ENCODE data around the gene CLIP1. TPM values are rescaled to one million over a fixed set of nuclear protein-coding genes. Genes with fewer than 3 reads are reported as not detected.
"Not testable (repeated sequence)": the region's sequence is repeated elsewhere in the genome, so short reads cannot be mapped to it uniquely, and the experiment has no call there.

CLIP1 gene
- total and polyA plus RNA-seq, 4 experiments from 2014 or later, result 5.9 to 65.7 (median 49.1) TPM

DNA sequence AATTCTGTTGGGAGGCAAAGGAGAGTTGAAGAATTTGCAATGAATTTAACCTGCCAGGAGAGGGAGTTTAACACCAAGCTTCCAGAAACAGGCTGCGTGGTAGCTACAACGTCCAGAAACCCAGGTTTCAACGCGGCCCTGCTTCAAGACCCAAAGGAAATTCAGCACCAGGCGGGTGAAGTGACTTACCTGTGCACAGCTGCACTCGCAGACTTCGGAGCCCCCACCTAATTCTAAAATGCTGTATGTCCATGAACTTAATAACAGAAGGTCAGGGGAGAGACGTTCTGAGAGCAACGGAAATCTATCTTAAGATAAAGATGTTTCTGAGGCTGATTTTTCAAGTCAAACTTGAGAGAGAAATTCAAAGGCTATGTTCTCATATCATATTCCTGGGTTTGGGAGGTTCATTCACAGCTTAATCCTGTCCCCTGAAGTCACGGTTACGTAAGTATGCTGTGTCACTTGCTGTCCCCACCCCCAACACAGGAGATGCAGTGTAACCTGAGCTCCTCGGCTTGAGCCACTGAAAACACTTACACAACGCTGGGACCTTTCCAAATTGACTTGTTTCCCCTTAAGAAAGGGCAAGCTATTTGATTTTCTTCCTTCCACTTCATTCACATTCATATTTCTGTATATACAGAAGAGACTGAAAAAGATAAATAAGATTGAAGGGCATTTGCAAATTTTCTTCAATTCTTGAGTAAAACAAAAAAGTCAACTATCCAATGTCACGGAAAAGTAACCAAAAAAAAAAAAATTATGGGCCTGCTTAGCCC lies 22.7 kb downstream of the CLIP1 start:
- CTCF ChIA-PET (ENCODE audit: partially characterized antibody), result interaction anchor here (0.9 to 7.6 kb wide), 38 partner anchors 8 to 354 kb away, joined by 3 to 332 read pairs (median 6); partner anchors contain the start of genes CLIP1, DENR, KNTC1 and ZCCHC8
- Histone ChIP-seq H3K36me3 (ENCODE audit: insufficient read depth, low read length) (no peaks in the 10 kb centered on the region), H3K4me1 (ENCODE audit: insufficient read depth, low read length) (peaks cover 25% of the 10 kb centered on the region), H3K27me3 (ENCODE audit: insufficient read depth, low read length) (no peaks in the 10 kb centered on the region), H3K9me3 (ENCODE audit: control insufficient read depth in 1 of 2, low read length in 2 of 2) (no peaks in the 10 kb centered on the region), H3K27ac (ENCODE audit: low read depth, low read length) (peak overlapping the region; percentile 18), H3K4me3 (ENCODE audit: low read length in 2 of 2) (no peak overlapping the region)
- peak overlapping the region; percentile 34 to 81 (median 72) for H3K4me3 Mint-ChIP-seq
- peak overlapping the region; percentile 81 to 91 (median 89) for H3K27ac Mint-ChIP-seq
- no peaks in the 10 kb centered on the region for H3K9me3 Mint-ChIP-seq
- H3K27me3 Mint-ChIP-seq, result no peaks in the 10 kb centered on the region
- POLR2A ChIA-PET (ENCODE audit: partially characterized antibody), result interaction anchor here (1.0 to 4.4 kb wide), 9 partner anchors 11 to 127 kb away, joined by 3 to 62 read pairs (median 9); partner anchors contain the start of genes CLIP1, KNTC1, RSRC2 and ZCCHC8
- DNase-seq, result peak; percentile 66 to 68 (median 67)
- intact Hi-C loops (cut with micrococcal nuclease), result loop anchor here (1.0 kb wide), 4 partner anchors 22 to 353 kb away; partner anchors contain the start of genes DENR and KNTC1
- peaks cover 8 to 12% of the 10 kb centered on the region in 2 donors for H3K36me3 Mint-ChIP-seq
- H3K4me1 Mint-ChIP-seq, result peaks cover 29 to 42% (median 33%) of the 10 kb centered on the region in 4 donors

DNA sequence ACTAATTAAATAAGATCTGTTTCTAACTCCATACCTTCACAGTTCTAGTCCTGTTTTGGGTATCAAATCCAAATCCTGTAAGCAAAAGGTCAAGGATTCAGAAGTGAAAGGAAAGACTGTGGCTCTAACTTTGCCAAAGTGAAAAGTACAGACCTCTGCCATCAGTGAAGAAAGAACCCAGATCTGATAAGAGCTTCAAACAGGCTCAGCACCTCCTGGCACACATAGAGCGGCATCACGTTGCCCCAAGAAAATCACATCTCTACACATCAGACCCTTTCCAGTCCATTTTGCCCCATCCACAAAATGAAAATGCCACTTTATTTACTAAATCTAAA lies 23.2 kb downstream of the CLIP1 start:
- H3K4me3 ChIP-seq (ENCODE audit: low read length in 2 of 2), result no peak overlapping the region
- peaks cover 8 to 12% of the 10 kb centered on the region in 2 donors for H3K36me3 Mint-ChIP-seq
- no peaks in the 10 kb centered on the region for H3K36me3 ChIP-seq (ENCODE audit: insufficient read depth, low read length)
- CTCF ChIA-PET (ENCODE audit: partially characterized antibody), result interaction anchor here (0.9 to 7.6 kb wide), 34 partner anchors 8 to 354 kb away, joined by 3 to 332 read pairs (median 7); partner anchors contain the start of genes CLIP1, DENR, KNTC1 and ZCCHC8
- intact Hi-C loops (cut with micrococcal nuclease), result loop anchor here (1.0 kb wide), 4 partner anchors 22 to 353 kb away; partner anchors contain the start of genes DENR and KNTC1
- peak overlapping the region; percentile 81 to 91 (median 89) for H3K27ac Mint-ChIP-seq
- no peaks in the 10 kb centered on the region for H3K9me3 Mint-ChIP-seq
- no peaks in the 10 kb centered on the region for H3K27me3 ChIP-seq (ENCODE audit: insufficient read depth, low read length)
- H3K27me3 Mint-ChIP-seq, result no peaks in the 10 kb centered on the region
- H3K27ac ChIP-seq (ENCODE audit: low read depth, low read length), result peak overlapping the region; percentile 18
- H3K4me3 Mint-ChIP-seq, result peak overlapping the region in 2 of 8 donors; percentile 70 to 79
- POLR2A ChIA-PET (ENCODE audit: partially characterized antibody), result interaction anchor here (1.0 to 4.4 kb wide), 8 partner anchors 11 to 128 kb away, joined by 3 to 62 read pairs (median 10); partner anchors contain the start of genes CLIP1, KNTC1, RSRC2 and ZCCHC8
- peaks cover 25% of the 10 kb centered on the region for H3K4me1 ChIP-seq (ENCODE audit: insufficient read depth, low read length)
- no peak for DNase-seq
- no peaks in the 10 kb centered on the region for H3K9me3 ChIP-seq (ENCODE audit: control insufficient read depth in 1 of 2, low read length in 2 of 2)
- peaks cover 29 to 43% (median 32%) of the 10 kb centered on the region in 4 donors for H3K4me1 Mint-ChIP-seq

DNA sequence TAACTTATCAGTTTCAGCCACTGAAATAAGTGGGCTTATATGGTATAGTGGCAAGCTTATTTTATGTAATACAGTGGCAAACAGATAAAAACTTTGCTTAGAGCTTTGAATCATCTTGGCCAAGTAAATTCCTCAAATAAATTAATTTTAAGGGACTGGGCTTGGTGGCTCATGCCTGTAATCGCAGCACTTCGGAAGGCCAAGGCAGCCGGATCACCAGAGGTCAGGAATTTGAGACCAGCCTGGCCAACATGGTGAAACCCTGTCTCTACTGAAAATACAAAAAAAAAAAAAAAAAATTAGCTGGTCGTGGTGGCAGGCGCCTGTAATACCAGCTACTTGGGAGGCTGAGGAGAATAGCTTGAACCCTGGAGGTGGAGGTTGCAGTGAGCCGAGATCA lies 24.5 kb downstream of the CLIP1 start:
- H3K36me3 ChIP-seq (ENCODE audit: insufficient read depth, low read length); intact Hi-C loops (cut with micrococcal nuclease); H3K27ac ChIP-seq (ENCODE audit: low read depth, low read length); DNase-seq; H3K9me3 ChIP-seq (ENCODE audit: control insufficient read depth in 1 of 2, low read length in 2 of 2); H3K27me3 Mint-ChIP-seq; H3K36me3 Mint-ChIP-seq; H3K9me3 Mint-ChIP-seq; H3K27ac Mint-ChIP-seq; H3K27me3 ChIP-seq (ENCODE audit: insufficient read depth, low read length); H3K4me3 ChIP-seq (ENCODE audit: low read length in 2 of 2); H3K4me3 Mint-ChIP-seq: not testable (repeated sequence)
- ChIA-PET POLR2A (ENCODE audit: partially characterized antibody) (interaction anchor here (0.6 to 4.4 kb wide), 3 partner anchors 74 to 367 kb away, joined by 3 to 62 read pairs (median 3); no protein-coding TSS in a partner anchor), CTCF (ENCODE audit: partially characterized antibody) (interaction anchor here (0.9 to 7.6 kb wide), 7 partner anchors 20 to 98 kb away, joined by 3 to 332 read pairs (median 10); partner anchors contain the start of gene CLIP1)
- peaks cover 25 to 45% (median 28%) of the 10 kb centered on the region in 4 donors for H3K4me1 Mint-ChIP-seq
- H3K4me1 ChIP-seq (ENCODE audit: insufficient read depth, low read length), result peaks cover 27% of the 10 kb centered on the region

DNA sequence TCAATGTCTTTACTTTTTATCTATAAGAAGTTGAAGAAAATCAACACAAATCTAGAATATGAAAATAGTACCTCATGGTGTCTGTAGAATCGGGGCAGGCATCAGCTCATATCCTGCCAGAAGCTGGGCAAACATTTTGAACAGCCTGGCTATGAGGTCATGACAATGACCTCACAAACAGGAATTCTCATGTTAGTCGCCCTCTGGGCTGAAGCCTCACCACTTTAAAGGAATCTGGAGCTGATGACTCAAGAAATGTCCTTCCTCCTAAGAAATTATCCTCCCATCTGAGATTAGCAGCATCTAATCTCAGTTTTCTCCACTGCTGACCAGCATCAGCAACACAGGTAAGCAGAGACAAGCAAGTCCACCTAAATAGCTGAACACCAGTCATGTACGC lies 27.1 kb downstream of the CLIP1 start:
- Mint-ChIP-seq H3K9me3 (no peaks in the 10 kb centered on the region), H3K36me3 (peaks cover 4 to 9% of the 10 kb centered on the region in 2 donors), H3K4me1 (peaks cover 25 to 46% (median 28%) of the 10 kb centered on the region in 4 donors), H3K27ac (peak overlapping the region in 4 of 7 donors; percentile 30 to 72 (median 37)), H3K27me3 (no peaks in the 10 kb centered on the region), H3K4me3 (peak overlapping the region in 1 of 8 donors; percentile 5)
- intact Hi-C loops (cut with micrococcal nuclease), result no loop called here
- CTCF ChIA-PET (ENCODE audit: partially characterized antibody), result interaction anchor here (1.2 to 3.0 kb wide), 2 partner anchors 39 to 75 kb away, joined by 3 to 32 read pairs; no protein-coding TSS in a partner anchor
- H3K4me3 ChIP-seq (ENCODE audit: low read length in 2 of 2), result no peak overlapping the region
- H3K36me3 ChIP-seq (ENCODE audit: insufficient read depth, low read length), result no peaks in the 10 kb centered on the region
- H3K27ac ChIP-seq (ENCODE audit: low read depth, low read length), result no peak overlapping the region
- no peaks in the 10 kb centered on the region for H3K9me3 ChIP-seq (ENCODE audit: control insufficient read depth in 1 of 2, low read length in 2 of 2)
- DNase-seq, result no peak
- H3K27me3 ChIP-seq (ENCODE audit: insufficient read depth, low read length), result no peaks in the 10 kb centered on the region
- POLR2A ChIA-PET (ENCODE audit: partially characterized antibody), result interaction anchor here (2.4 kb wide), 1 partner anchor 76 kb away, joined by 11 read pairs; no protein-coding TSS in a partner anchor
- H3K4me1 ChIP-seq (ENCODE audit: insufficient read depth, low read length), result peaks cover 32% of the 10 kb centered on the region

DNA sequence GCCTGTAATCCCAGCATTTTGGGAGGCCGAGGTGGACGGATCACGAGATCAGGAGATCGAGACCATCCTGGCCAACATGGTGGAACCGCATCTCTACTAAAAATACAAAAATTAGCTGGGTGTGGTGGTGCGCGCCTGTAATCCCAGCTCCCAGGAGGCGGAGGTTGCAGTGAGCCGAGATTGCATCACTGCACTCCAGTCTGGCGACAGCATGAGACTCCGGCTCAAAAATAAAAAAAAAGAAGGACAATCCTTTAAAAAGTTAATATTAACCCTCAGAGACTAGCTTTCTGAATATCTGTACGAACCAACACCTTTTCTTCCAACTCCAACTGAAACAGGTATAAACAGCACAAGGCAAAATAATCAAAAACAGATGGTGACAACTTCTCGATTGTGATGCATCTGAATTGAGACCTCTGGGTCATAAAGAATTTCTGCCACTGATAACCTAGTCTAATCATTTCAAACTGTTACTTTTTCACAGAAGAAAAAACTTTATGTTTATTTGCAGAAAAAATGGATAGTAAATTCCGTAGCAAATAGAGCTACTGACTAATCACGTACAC lies 27.8 kb downstream of the CLIP1 start:
- Histone ChIP-seq H3K4me3 (ENCODE audit: low read length in 2 of 2) (no peak overlapping the region), H3K27me3 (ENCODE audit: insufficient read depth, low read length) (no peaks in the 10 kb centered on the region), H3K4me1 (ENCODE audit: insufficient read depth, low read length) (peaks cover 26% of the 10 kb centered on the region), H3K36me3 (ENCODE audit: insufficient read depth, low read length) (no peaks in the 10 kb centered on the region), H3K9me3 (ENCODE audit: control insufficient read depth in 1 of 2, low read length in 2 of 2) (no peaks in the 10 kb centered on the region), H3K27ac (ENCODE audit: low read depth, low read length) (no peak overlapping the region)
- no peaks in the 10 kb centered on the region for H3K9me3 Mint-ChIP-seq
- H3K27ac Mint-ChIP-seq, result peak overlapping the region in 4 of 7 donors; percentile 2 to 68 (median 35)
- DNase-seq, result no peak
- H3K4me1 Mint-ChIP-seq, result peaks cover 19 to 40% (median 23%) of the 10 kb centered on the region in 4 donors
- H3K27me3 Mint-ChIP-seq, result no peaks in the 10 kb centered on the region
- POLR2A ChIA-PET (ENCODE audit: partially characterized antibody), result interaction anchor here (2.4 kb wide), 1 partner anchor 77 kb away, joined by 11 read pairs; no protein-coding TSS in a partner anchor
- CTCF ChIA-PET (ENCODE audit: partially characterized antibody), result interaction anchor here (1.2 to 3.0 kb wide), 2 partner anchors 39 to 76 kb away, joined by 3 to 32 read pairs; no protein-coding TSS in a partner anchor
- H3K36me3 Mint-ChIP-seq, result peaks cover 4 to 9% of the 10 kb centered on the region in 2 donors
- H3K4me3 Mint-ChIP-seq, result no peak overlapping the region
- intact Hi-C loops (cut with micrococcal nuclease), result no loop called here

DNA sequence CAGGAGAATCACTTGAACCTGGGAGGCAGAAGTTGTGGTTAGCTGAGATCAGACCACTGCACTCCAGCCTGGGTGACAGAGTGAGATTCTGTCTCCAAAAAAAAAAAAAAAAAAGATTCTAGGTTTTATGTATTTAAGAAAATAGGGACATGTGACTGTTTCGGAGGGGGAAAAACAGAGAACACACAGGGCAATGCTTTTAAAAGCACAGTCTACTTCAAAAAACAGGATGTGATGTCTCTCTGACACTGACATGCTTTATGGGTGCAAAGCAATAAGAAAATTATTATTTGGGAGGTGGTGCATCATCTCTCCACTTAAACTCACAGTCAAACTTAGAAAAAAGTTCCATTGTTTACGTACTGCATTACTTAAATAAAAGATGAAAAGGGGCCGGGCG lies 28.7 kb downstream of the CLIP1 start:
- Histone ChIP-seq H3K9me3 (ENCODE audit: control insufficient read depth in 1 of 2, low read length in 2 of 2) (no peaks in the 10 kb centered on the region), H3K36me3 (ENCODE audit: insufficient read depth, low read length) (no peaks in the 10 kb centered on the region), H3K27me3 (ENCODE audit: insufficient read depth, low read length) (no peaks in the 10 kb centered on the region), H3K27ac (ENCODE audit: low read depth, low read length) (no peak overlapping the region), H3K4me3 (ENCODE audit: low read length in 2 of 2) (no peak overlapping the region), H3K4me1 (ENCODE audit: insufficient read depth, low read length) (peaks cover 19% of the 10 kb centered on the region)
- ChIA-PET CTCF (ENCODE audit: partially characterized antibody) (interaction anchor here (0.7 to 3.0 kb wide), 2 partner anchors 9 to 77 kb away, joined by 3 to 32 read pairs; no protein-coding TSS in a partner anchor), POLR2A (ENCODE audit: partially characterized antibody) (no interaction called here)
- Mint-ChIP-seq H3K4me3 (peak overlapping the region in 1 of 8 donors; percentile 47), H3K4me1 (peaks cover 10 to 35% (median 19%) of the 10 kb centered on the region in 4 donors), H3K36me3 (peaks cover 4% of the 10 kb centered on the region in 2 donors), H3K9me3 (no peaks in the 10 kb centered on the region), H3K27me3 (no peaks in the 10 kb centered on the region), H3K27ac (peak overlapping the region in 6 of 7 donors; percentile 44 to 87 (median 74))
- DNase-seq, result peak in 4 of 5 donors; percentile 20 to 42 (median 32)
- intact Hi-C loops (cut with micrococcal nuclease), result no loop called here

All from CD4-positive, alpha-beta memory T cell (primary cell).